IPS DF 4.7 (cell line): ENCODE results near the gene PGA3.
"Not testable (repeated sequence)": the region's sequence is repeated elsewhere in the genome, so short reads cannot be mapped to it uniquely, and the experiment has no call there.

Source experiments
- DNase-seq: peaks from one replicate; pipeline ENCODE4 v3.0.0-alpha.2; 2013; ENCODE audit warnings: low spot score; ENCODE audit errors: extremely low read depth

PGA3 gene

GRCh38 chr11:61250796-61251765, 47.8 kb downstream of the PGA3 start:
- DNase-seq, result not testable (repeated sequence)

- DNase-seq, result not testable (repeated sequence)
Observed at GRCh38 chr11:61252332-61252731, 49.0 kb downstream of the PGA3 start.

GRCh38 chr11:61254403-61255025, 51.2 kb downstream of the PGA3 start:
- DNase-seq, result peak; percentile 60

GRCh38 chr11:61256710-61257482, 53.6 kb downstream of the PGA3 start:
- no peak for DNase-seq

GRCh38 chr11:61258546-61258945, 55.2 kb downstream of the PGA3 start:
- no peak for DNase-seq

- no peak for DNase-seq
Observed at GRCh38 chr11:61259363-61259762, 56.0 kb downstream of the PGA3 start.
